ENCODE measurements around the gene DNAL1. TPM values are rescaled to one million over a fixed set of nuclear protein-coding genes. Genes with fewer than 3 reads are reported as not detected.

Gene DNAL1
- total and polyA plus RNA-seq, 10 of the 15 experiments (the other 5 are each of a cell fraction or from before 2014, with no cell fraction given) = 2.4 to 18.2 (median 7.4) TPM

- no peak overlapping the region for H3K4me3 ChIP-seq
- H3K79me2 ChIP-seq (ENCODE audit: control insufficient read depth, insufficient read depth, low read length) = no peaks in the 10 kb centered on the region
- no peak overlapping the region for H3K4me2 ChIP-seq (ENCODE audit: control insufficient read depth, insufficient read depth)
- FAIRE-seq (no peak), DNase-seq (ENCODE audit: low read depth, low spot score) (no peak), ATAC-seq (no peak)
- H2AFZ ChIP-seq (ENCODE audit: control insufficient read depth, low read depth, low read length) = no peak overlapping the region
- no peaks in the 10 kb centered on the region; the same call in 1 of the 2 replicates for H3K4me1 ChIP-seq (ENCODE audit: control insufficient read depth, insufficient read depth, low read length)
- no peaks in the 10 kb centered on the region for H3K36me3 ChIP-seq (ENCODE audit: control insufficient read depth in 2 of 2, insufficient read depth in 2 of 2, low read length in 1 of 2)
- CTCF ChIA-PET = interaction anchor here (0.7 to 2.3 kb wide), 4 partner anchors 20 to 537 kb away, joined by 3 to 5 read pairs (median 4); no protein-coding TSS in a partner anchor
- in situ Hi-C loops (cut with MboI) (no loop called here), intact Hi-C loops (cut with micrococcal nuclease; ENCODE audit: unreplicated experiment) (loop anchor here (5.0 kb wide), 1 partner anchor 35 kb away; no protein-coding TSS in a partner anchor)
- no peaks in the 10 kb centered on the region for H4K20me1 ChIP-seq (ENCODE audit: control insufficient read depth, insufficient read depth)
- WGBS (ENCODE audit: insufficient coverage, insufficient replicate concordance, low lambda C conversion rate, missing lambda C conversion rate) = 100% methylated on average over 1 of the region's 1 CpG
- H3K27ac ChIP-seq (ENCODE audit: control insufficient read depth, insufficient read depth) = 0 out of 2 replicates have a peak overlapping the region, but pooled peaks have one; percentile 44
- H3K9me3 ChIP-seq (replicated peaks; ENCODE audit: control insufficient read depth, insufficient read depth, low read length) = no peaks in the 10 kb centered on the region
- TF ChIP-seq CTCF (IDR thresholded peaks at IDR 0.05 in 2 of 3, conservative IDR thresholded peaks at IDR 0.05 in 1 of 3; ENCODE audit: control insufficient read depth in 2 of 3, extremely low read depth in 1 of 3, insufficient read depth in 1 of 3, low read depth in 3 of 3, low read length in 3 of 3) = 0 out of 6 replicates have a peak, but pooled peaks of 2 of the 3 experiments have one; percentile 2 to 4
- TF ChIP-seq BACH1 (IDR thresholded peaks at IDR 0.05; ENCODE audit: borderline replicate concordance) = no peak
- no peaks in the 10 kb centered on the region for H3K27me3 ChIP-seq (replicated peaks in 1 of 2; ENCODE audit: control insufficient read depth in 2 of 2, insufficient read depth in 2 of 2, low read length in 1 of 2)
- POLR2A ChIA-PET = interaction anchor here (1.0 kb wide), 1 partner anchor 12 kb away, joined by 3 read pairs; no protein-coding TSS in a partner anchor
- H3K9ac ChIP-seq (ENCODE audit: control insufficient read depth, insufficient read depth, low read length) = no peak overlapping the region
- BruUV-seq (replicated peaks) = no TSS peak
- SMC1A ChIA-PET (ENCODE audit: uncharacterized antibody, unreplicated experiment) = interaction anchor here (0.7 to 1.8 kb wide), 5 partner anchors 9 to 350 kb away, joined by 3 to 6 read pairs (median 3); no protein-coding TSS in a partner anchor
- RAD21 ChIA-PET (ENCODE audit: unreplicated experiment) = no interaction called here
Measured at GRCh38 chr14:73662487-73662943, 17.7 kb downstream of the DNAL1 start.

Measured in GM12878 (cell line).